Measurements from ENCODE around the gene GABBR2.

DNA sequence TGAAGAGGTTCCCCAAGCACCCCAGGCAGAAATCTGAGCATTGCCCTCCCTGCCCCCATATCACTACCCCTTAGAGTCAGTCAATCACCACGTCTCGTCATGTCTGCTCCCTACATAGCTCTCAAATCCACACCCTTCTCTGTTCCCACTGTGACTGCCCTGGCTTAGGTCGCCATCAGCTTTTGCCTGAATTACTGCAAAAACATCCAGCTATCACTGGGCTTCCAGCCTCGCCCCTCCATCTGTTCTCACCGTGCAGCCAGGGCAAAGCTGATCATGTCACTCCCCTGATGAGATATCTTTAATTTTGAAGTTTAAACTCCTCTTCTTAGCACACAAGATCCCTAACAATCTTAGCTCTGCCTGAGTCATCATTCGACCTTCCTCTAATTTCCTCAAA, 363.7 kb downstream of the GABBR2 start:
- TF ChIP-seq, protein P1, sequence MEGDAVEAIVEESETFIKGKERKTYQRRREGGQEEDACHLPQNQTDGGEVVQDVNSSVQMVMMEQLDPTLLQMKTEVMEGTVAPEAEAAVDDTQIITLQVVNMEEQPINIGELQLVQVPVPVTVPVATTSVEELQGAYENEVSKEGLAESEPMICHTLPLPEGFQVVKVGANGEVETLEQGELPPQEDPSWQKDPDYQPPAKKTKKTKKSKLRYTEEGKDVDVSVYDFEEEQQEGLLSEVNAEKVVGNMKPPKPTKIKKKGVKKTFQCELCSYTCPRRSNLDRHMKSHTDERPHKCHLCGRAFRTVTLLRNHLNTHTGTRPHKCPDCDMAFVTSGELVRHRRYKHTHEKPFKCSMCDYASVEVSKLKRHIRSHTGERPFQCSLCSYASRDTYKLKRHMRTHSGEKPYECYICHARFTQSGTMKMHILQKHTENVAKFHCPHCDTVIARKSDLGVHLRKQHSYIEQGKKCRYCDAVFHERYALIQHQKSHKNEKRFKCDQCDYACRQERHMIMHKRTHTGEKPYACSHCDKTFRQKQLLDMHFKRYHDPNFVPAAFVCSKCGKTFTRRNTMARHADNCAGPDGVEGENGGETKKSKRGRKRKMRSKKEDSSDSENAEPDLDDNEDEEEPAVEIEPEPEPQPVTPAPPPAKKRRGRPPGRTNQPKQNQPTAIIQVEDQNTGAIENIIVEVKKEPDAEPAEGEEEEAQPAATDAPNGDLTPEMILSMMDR (conservative IDR thresholded peaks at IDR 0.05): no peak
- TF ChIP-seq ZFX (IDR thresholded peaks at IDR 0.05): no peak
